Activated CD8-positive, alpha-beta memory T cell treated with anti-CD3 and anti-CD28 coated beads, Interleukin-2, amount 10 ng/mL, durations not matched to agents 7 days and 5 days (primary cell): ENCODE measurements around the gene IGF1R. TPM values are rescaled to one million over a fixed set of nuclear protein-coding genes. Genes with fewer than 3 reads are reported as not detected.

ENCODE experiments used
- ATAC-seq: fragments of 150-1000 bp; cut with Tn5 transposase; one replicate; pipeline ENCODE4 v1.10.0; 2021; ENCODE audit warnings: moderate library complexity
- CTCF ChIA-PET: fragments of 350-600 bp; sonication (Branson Sonifier 250); formaldehyde crosslinking; loops from one replicate; lab custom pipeline; 2021; ENCODE audit warnings: antibody characterized with exemption; lab: Charles Lee
- DNase-seq: peaks from one replicate; pipeline ENCODE4 v3.0.0-alpha.2; 2020
- H3K27ac Mint-ChIP-seq: one replicate; pipeline ENCODE4 v1.8.0; 2021; ENCODE audit warnings: mild to moderate bottlenecking, mixed read lengths
- H3K27me3 Mint-ChIP-seq: one replicate; pipeline ENCODE4 v1.8.0; 2021; ENCODE audit warnings: mixed read lengths
- H3K36me3 Mint-ChIP-seq: one replicate; pipeline ENCODE4 v1.8.0; 2021; ENCODE audit warnings: mild to moderate bottlenecking, mixed read lengths
- H3K4me1 Mint-ChIP-seq: one replicate; pipeline ENCODE4 v1.8.0; 2021; ENCODE audit warnings: mixed read lengths
- H3K4me3 Mint-ChIP-seq: one replicate; pipeline ENCODE4 v1.8.0; 2021; ENCODE audit warnings: mild to moderate bottlenecking, moderate library complexity, mixed read lengths
- H3K9me3 Mint-ChIP-seq: one replicate; pipeline ENCODE4 v1.8.0; 2022; ENCODE audit warnings: low read depth, mixed read lengths
- total RNA-seq, 2 experiments: library from RNA; stranded (reverse); gene quantifications; one replicate each; pipeline ENCODE4 v1.2.3, GENCODE V29; 2021

IGF1R gene
- total RNA-seq, 2 experiments from 2014 or later, result 6.2 to 7.0 TPM

DNA sequence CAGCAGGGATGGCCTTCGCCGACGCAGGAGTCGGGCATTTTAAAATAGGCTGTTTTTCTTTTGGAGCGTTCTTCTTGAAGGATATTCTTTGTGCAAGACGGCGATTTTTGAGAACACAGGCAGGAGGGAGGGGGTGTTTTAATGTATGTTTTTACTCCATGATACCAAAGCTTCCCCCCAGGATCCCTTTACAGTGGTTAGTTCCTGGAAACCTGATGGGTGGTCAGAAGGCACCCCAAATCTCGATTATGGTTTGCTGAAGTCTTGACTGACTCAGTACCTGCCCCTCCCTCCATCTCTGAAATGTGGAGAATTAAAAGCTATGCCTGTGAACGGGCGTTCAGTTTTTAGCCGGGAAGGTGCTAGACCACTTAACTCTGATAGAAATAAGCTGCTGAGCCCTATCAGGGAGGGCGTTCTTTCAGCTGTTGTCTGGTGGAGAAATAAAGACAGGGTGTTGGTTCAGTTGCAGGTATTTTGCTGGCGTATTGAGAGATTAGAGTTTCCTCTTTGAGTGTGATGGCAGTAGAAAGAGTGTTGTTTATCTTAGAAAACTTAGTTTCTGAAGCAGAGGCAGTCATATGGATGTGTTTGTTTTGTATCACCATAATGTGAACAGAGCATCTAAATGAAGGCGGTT is 3.4 kb downstream of the IGF1R start:
- Mint-ChIP-seq H3K9me3 (no peaks in the 10 kb centered on the region), H3K27me3 (peaks cover 48% of the 10 kb centered on the region), H3K4me1 (peaks cover 28% of the 10 kb centered on the region), H3K4me3 (peak overlapping the region; percentile 72), H3K27ac (peak overlapping the region; percentile 35), H3K36me3 (peaks cover 2% of the 10 kb centered on the region)
- CTCF ChIA-PET, result interaction anchor here (0.7 to 1.6 kb wide), 4 partner anchors 8 to 200 kb away, joined by 3 to 4 read pairs (median 3); no protein-coding TSS in a partner anchor
- DNase-seq (no peak), ATAC-seq (no peak)

GRCh38 chr15:98653686-98654085 is 5.3 kb downstream of the IGF1R start:
- no peak for ATAC-seq
- Mint-ChIP-seq H3K4me3 (no peak overlapping the region), H3K36me3 (peaks cover 2% of the 10 kb centered on the region), H3K4me1 (peaks cover 25% of the 10 kb centered on the region), H3K27ac (no peak overlapping the region), H3K9me3 (no peaks in the 10 kb centered on the region), H3K27me3 (peaks cover 46% of the 10 kb centered on the region)
- DNase-seq, result no peak
- CTCF ChIA-PET, result no interaction called here

GRCh38 chr15:98654790-98655360 is 6.5 kb downstream of the IGF1R start:
- H3K36me3 Mint-ChIP-seq, result peaks cover 2% of the 10 kb centered on the region
- peaks cover 46% of the 10 kb centered on the region for H3K27me3 Mint-ChIP-seq
- H3K4me1 Mint-ChIP-seq, result peaks cover 25% of the 10 kb centered on the region
- H3K9me3 Mint-ChIP-seq, result no peaks in the 10 kb centered on the region
- no peak overlapping the region for H3K27ac Mint-ChIP-seq
- DNase-seq, result no peak
- no peak for ATAC-seq
- CTCF ChIA-PET, result interaction anchor here (1.6 kb wide), 1 partner anchor 136 kb away, joined by 4 read pairs; no protein-coding TSS in a partner anchor
- H3K4me3 Mint-ChIP-seq, result no peak overlapping the region

DNA sequence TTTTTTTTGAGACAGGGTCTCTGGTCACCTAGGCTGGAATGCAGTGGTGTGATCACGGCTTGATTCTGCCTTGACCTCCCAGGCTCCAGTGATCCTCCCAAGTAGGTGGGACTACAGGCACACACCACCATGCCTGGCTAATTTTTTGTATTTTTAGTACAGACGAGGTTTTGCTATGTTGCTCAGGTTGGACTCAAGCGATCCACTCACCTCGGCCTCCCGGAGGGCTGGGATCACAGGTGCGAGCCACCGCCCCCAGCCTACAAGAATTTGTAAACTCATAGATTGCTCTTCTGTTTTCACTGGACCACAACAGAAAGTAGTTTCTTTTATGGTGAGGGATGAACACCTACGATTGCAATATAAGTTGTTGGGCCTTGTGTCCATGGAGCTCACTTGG is 7.4 kb downstream of the IGF1R start:
- ATAC-seq (no peak), DNase-seq (no peak)
- H3K4me1 Mint-ChIP-seq, result peaks cover 19% of the 10 kb centered on the region
- no peaks in the 10 kb centered on the region for H3K9me3 Mint-ChIP-seq
- H3K27me3 Mint-ChIP-seq, result peaks cover 45% of the 10 kb centered on the region
- CTCF ChIA-PET, result interaction anchor here (1.6 kb wide), 1 partner anchor 137 kb away, joined by 4 read pairs; no protein-coding TSS in a partner anchor
- H3K36me3 Mint-ChIP-seq, result peaks cover under 1% of the 10 kb centered on the region
- H3K4me3 Mint-ChIP-seq, result no peak overlapping the region
- H3K27ac Mint-ChIP-seq, result no peak overlapping the region

- peaks cover 5% of the 10 kb centered on the region for H3K4me1 Mint-ChIP-seq
- CTCF ChIA-PET, result interaction anchor here (0.7 to 4.5 kb wide), 3 partner anchors 10 to 139 kb away, joined by 3 to 33 read pairs (median 6); no protein-coding TSS in a partner anchor
- no peak overlapping the region for H3K4me3 Mint-ChIP-seq
- H3K27me3 Mint-ChIP-seq, result peaks cover 25% of the 10 kb centered on the region
- DNase-seq (no peak), ATAC-seq (no peak)
- no peaks in the 10 kb centered on the region for H3K36me3 Mint-ChIP-seq
- no peak overlapping the region for H3K27ac Mint-ChIP-seq
- H3K9me3 Mint-ChIP-seq, result no peaks in the 10 kb centered on the region
Observed at GRCh38 chr15:98657721-98658120, 9.4 kb downstream of the IGF1R start.

- no peak for DNase-seq
- Mint-ChIP-seq H3K36me3 (no peaks in the 10 kb centered on the region), H3K4me1 (no peaks in the 10 kb centered on the region), H3K27ac (no peak overlapping the region), H3K4me3 (no peak overlapping the region), H3K9me3 (no peaks in the 10 kb centered on the region), H3K27me3 (peaks cover 18% of the 10 kb centered on the region)
- CTCF ChIA-PET, result interaction anchor here (0.9 to 4.5 kb wide), 8 partner anchors 8 to 442 kb away, joined by 3 to 33 read pairs (median 3); partner anchors contain the start of gene IGF1R
- peak; percentile 71 for ATAC-seq
Observed at GRCh38 chr15:98658831-98659699, 10.7 kb downstream of the IGF1R start.

DNA sequence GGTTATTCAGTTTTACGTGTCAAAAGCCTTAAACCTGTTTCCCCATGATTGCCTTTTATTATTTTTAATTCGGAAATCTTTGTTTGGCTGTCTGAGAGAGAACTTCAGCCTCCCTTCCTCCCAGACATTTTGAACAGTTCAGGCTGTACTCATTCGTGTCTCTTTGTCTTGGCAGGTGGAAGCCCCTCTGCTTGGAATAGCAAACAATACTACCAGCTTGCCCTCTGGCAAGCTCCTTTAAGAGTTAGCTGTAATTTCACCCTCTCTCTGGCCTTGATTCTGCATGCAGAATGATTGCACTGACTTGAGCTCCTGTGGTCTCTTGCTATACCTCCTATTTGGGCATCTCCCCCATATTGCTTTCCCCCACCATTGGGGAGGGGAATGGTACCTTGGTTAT is 11.7 kb downstream of the IGF1R start:
- H3K27ac Mint-ChIP-seq, result no peak overlapping the region
- no peaks in the 10 kb centered on the region for H3K36me3 Mint-ChIP-seq
- peaks cover 9% of the 10 kb centered on the region for H3K27me3 Mint-ChIP-seq
- DNase-seq (no peak), ATAC-seq (no peak)
- no peak overlapping the region for H3K4me3 Mint-ChIP-seq
- no peaks in the 10 kb centered on the region for H3K4me1 Mint-ChIP-seq
- CTCF ChIA-PET, result interaction anchor here (0.9 to 4.5 kb wide), 8 partner anchors 9 to 441 kb away, joined by 3 to 33 read pairs (median 3); partner anchors contain the start of gene IGF1R
- H3K9me3 Mint-ChIP-seq, result no peaks in the 10 kb centered on the region

DNA sequence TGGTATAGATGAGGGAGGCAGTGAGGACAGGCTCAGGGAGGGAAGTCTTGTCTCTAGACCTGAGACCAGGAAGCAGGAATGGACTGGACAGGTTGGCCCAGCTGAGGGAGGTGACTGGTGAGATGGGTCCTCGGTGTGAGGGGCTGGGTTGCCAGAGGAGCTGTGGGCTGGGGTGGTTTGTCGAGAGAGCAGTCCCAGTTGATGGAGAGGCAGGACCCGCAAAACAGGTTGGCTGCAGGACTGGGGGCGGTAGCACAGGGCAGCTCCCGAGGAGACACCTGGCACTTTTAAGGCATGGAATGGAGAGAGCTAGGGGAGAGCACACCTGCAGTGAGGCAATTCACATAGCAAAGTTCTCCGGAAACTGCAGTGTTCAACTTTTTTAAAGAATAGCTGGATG is 14.7 kb downstream of the IGF1R start:
- ATAC-seq (no peak), DNase-seq (no peak)
- Mint-ChIP-seq H3K4me1 (peaks cover 3% of the 10 kb centered on the region), H3K4me3 (no peak overlapping the region), H3K27me3 (peaks cover 4% of the 10 kb centered on the region), H3K27ac (no peak overlapping the region), H3K36me3 (no peaks in the 10 kb centered on the region), H3K9me3 (no peaks in the 10 kb centered on the region)
- CTCF ChIA-PET, result interaction anchor here (1.9 kb wide), 1 partner anchor 144 kb away, joined by 11 read pairs; no protein-coding TSS in a partner anchor

GRCh38 chr15:98663606-98664005 is 15.3 kb downstream of the IGF1R start:
- H3K4me1 Mint-ChIP-seq, result peaks cover 8% of the 10 kb centered on the region
- H3K27me3 Mint-ChIP-seq, result peaks cover 4% of the 10 kb centered on the region
- DNase-seq (no peak), ATAC-seq (no peak)
- H3K4me3 Mint-ChIP-seq, result no peak overlapping the region
- CTCF ChIA-PET, result no interaction called here
- H3K36me3 Mint-ChIP-seq, result no peaks in the 10 kb centered on the region
- H3K27ac Mint-ChIP-seq, result no peak overlapping the region
- no peaks in the 10 kb centered on the region for H3K9me3 Mint-ChIP-seq

DNA sequence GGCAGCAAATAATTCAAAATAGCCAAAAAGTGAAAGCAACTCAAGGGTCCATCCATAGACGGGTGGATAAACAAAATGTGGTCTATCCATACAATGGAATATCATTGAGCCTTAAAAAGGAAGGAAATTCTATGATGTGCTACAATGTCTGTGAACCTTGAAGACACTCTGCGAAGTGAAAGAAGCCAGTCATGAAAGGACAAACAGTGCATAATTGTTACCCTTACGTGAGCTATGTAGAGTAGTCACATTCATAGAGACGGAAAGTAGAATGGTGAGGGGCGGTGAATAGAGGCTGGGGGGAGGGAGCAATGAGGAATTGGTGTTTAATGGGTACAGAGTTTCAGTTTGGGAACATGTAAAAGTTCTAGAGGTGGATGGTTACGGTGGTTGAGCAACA is 18.1 kb downstream of the IGF1R start:
- Mint-ChIP-seq H3K36me3 (no peaks in the 10 kb centered on the region), H3K27ac (no peak overlapping the region), H3K9me3 (no peaks in the 10 kb centered on the region), H3K27me3 (peaks cover 2% of the 10 kb centered on the region), H3K4me1 (peaks cover 24% of the 10 kb centered on the region), H3K4me3 (no peak overlapping the region)
- ATAC-seq (no peak), DNase-seq (no peak)
- CTCF ChIA-PET, result no interaction called here

DNA sequence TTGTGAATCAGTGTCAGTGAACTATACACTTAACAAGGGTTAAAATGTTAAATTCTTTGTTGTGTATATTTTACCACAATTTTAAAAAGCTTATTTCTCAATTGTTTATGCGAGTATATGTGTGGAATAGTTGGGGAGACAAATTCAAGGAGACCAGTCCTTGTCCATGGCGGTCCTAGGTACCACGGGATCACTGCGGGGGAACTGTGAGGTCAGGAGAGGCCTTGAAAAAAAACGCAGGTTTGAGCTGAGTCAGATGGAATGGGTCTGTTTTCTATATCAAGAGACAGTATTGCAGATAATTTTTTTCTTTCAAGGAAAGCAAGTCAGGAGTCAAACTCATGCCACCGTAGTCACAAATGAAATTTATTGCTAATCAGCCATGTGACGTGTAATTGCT is 18.5 kb downstream of the IGF1R start:
- Mint-ChIP-seq H3K27ac (no peak overlapping the region), H3K36me3 (no peaks in the 10 kb centered on the region), H3K9me3 (no peaks in the 10 kb centered on the region), H3K4me1 (peaks cover 24% of the 10 kb centered on the region), H3K27me3 (peaks cover 2% of the 10 kb centered on the region), H3K4me3 (no peak overlapping the region)
- ATAC-seq, result no peak
- CTCF ChIA-PET, result no interaction called here
- DNase-seq, result no peak

DNA sequence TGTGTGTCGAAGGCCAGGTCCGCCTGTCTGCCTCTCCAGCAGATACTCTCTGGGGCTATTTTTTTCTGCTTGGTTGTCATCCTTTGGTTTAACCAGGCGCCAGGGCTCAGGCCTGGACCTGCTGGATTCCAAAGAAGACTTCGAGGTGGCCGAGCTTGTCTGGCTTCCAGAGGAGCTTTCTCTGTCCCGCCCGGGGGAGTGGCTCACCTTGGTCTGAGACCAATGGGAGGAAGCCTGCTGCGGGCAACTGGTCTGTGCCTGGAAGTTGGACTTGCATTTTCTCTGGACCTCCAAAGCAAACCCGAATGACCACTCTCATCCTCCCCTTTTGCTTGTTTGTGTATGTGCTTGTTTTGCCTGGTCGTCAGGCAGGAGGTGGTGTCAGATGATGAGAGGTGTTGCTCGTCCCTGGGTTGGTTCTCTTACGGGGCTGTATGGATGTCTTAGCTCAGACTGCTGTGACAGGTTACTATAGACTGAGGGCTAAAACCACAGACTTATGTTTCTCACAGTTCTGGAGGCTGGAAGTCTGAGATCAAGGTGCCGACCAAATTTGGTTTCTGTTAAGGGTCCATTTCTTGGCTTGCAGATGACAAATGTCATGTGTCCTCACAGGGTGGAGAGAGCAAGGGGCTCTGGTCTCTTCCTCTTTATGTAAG is 19.3 kb downstream of the IGF1R start:
- Mint-ChIP-seq H3K27me3 (peaks cover 2% of the 10 kb centered on the region), H3K27ac (no peak overlapping the region), H3K4me1 (peaks cover 24% of the 10 kb centered on the region), H3K9me3 (no peaks in the 10 kb centered on the region), H3K36me3 (no peaks in the 10 kb centered on the region), H3K4me3 (no peak overlapping the region)
- CTCF ChIA-PET, result no interaction called here
- ATAC-seq (no peak), DNase-seq (no peak)
